Coronary artery (tissue), 2 donors: ENCODE data around the gene CHEK2.

Experiments
- DNase-seq: peaks from one replicate; pipeline ENCODE4 v3.0.0-alpha.2; 2017; ENCODE audit warnings: low spot score
- H3K27ac ChIP-seq, 2 donors: fragments of 200-600 bp; sonication (generic); one replicate each; pipeline ENCODE4 v1.5.1; 2016 to 2019
- H3K4me3 ChIP-seq: fragments of 200-600 bp; sonication (generic); 2 replicates; pipeline ENCODE4 v1.5.1; 2016; ENCODE audit warnings: mild to moderate bottlenecking, moderate library complexity
- TF ChIP-seq, protein P1 (sequence below): fragments of 200-600 bp; sonication (generic); IDR thresholded peaks from one replicate; pipeline ENCODE4 v1.5.1; 2019; ENCODE audit warnings: antibody characterized with exemption

CHEK2 gene

DNA sequence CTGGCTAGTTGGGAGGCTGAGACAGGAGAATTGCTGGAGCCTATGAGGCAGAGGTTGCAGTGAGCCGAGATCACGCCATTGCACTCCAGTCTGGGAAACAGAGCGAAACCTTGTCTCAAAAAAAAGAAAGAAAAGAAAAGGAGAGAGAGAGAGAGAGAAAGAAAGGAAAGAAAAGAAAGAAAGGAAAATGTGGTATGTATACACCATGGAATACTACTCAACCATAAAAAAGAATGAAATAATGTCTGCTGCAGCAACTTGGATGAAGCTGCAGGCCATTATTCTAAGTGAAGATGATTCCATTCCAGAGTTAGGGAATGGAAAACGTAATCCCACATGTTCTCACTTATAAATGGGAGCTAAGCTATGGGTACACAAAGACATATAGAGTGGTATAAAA lies 92.8 kb downstream of the CHEK2 start:
- no peak for DNase-seq
- no peak overlapping the region for H3K27ac ChIP-seq
- H3K4me3 ChIP-seq = no peak overlapping the region
- TF ChIP-seq, protein P1, sequence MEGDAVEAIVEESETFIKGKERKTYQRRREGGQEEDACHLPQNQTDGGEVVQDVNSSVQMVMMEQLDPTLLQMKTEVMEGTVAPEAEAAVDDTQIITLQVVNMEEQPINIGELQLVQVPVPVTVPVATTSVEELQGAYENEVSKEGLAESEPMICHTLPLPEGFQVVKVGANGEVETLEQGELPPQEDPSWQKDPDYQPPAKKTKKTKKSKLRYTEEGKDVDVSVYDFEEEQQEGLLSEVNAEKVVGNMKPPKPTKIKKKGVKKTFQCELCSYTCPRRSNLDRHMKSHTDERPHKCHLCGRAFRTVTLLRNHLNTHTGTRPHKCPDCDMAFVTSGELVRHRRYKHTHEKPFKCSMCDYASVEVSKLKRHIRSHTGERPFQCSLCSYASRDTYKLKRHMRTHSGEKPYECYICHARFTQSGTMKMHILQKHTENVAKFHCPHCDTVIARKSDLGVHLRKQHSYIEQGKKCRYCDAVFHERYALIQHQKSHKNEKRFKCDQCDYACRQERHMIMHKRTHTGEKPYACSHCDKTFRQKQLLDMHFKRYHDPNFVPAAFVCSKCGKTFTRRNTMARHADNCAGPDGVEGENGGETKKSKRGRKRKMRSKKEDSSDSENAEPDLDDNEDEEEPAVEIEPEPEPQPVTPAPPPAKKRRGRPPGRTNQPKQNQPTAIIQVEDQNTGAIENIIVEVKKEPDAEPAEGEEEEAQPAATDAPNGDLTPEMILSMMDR = no peak

DNA sequence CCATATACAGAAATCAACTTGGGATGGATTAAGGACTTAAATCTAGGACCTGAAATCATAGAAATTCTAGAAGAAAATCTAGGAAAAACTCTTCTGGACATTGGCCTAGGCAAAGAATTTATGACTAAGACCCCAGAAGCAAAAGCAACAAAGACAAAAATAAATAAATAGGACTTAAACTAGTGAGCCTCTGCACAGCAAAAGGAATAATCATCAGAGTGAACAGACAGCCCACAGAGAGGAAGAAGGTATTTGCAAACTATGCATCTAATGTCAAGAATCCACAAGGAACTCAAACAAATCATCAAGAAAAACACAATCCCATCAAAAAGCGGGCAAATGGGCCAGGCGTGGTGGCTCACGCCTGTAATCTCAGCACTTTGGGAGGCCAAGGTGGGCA lies 94.4 kb downstream of the CHEK2 start:
- TF ChIP-seq, protein P1 = no peak
- H3K4me3 ChIP-seq = no peak overlapping the region
- DNase-seq = no peak
- H3K27ac ChIP-seq = no peak overlapping the region

DNA sequence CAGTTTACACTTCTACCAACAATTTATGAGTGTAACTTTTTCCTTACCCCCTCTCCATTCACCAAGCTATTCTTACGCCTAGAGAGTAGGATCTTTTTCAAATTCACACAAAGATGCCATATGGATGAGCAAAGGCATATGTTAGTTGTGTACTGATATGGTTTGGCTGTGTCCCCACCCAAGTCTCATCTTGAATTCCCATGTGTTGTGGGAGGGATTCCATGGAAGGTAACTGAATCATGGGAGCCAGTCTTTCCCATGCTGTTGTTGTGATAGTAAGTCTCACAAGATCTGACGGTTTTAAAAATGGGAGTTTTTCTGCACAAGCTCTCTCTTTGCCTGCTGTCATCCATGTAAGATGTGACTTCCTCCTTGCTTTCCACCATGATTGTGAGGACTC lies 102.3 kb downstream of the CHEK2 start:
- DNase-seq = no peak
- no peak overlapping the region for H3K27ac ChIP-seq
- TF ChIP-seq, protein P1 = no peak
- H3K4me3 ChIP-seq = no peak overlapping the region
